Stimulated activated CD8-positive, alpha-beta memory T cell treated with anti-CD3 and anti-CD28 coated beads, Interleukin-4, amount 100 ng/mL, for 1 hour (primary cell): Measurements from ENCODE around the gene TBXAS1.

Source experiments
- DNase-seq, 2 donors: peaks; one replicate each; pipeline ENCODE4 v3.0.0-alpha.2; 2020; ENCODE audit warnings: low read depth in 2 of 2, low spot score in 1 of 2

The TBXAS1 gene

GRCh38 chr7:139854124-139854511, 25.1 kb downstream of the TBXAS1 start:
- no peak for DNase-seq

GRCh38 chr7:139854803-139855497, 25.9 kb downstream of the TBXAS1 start:
- DNase-seq: no peak

DNA sequence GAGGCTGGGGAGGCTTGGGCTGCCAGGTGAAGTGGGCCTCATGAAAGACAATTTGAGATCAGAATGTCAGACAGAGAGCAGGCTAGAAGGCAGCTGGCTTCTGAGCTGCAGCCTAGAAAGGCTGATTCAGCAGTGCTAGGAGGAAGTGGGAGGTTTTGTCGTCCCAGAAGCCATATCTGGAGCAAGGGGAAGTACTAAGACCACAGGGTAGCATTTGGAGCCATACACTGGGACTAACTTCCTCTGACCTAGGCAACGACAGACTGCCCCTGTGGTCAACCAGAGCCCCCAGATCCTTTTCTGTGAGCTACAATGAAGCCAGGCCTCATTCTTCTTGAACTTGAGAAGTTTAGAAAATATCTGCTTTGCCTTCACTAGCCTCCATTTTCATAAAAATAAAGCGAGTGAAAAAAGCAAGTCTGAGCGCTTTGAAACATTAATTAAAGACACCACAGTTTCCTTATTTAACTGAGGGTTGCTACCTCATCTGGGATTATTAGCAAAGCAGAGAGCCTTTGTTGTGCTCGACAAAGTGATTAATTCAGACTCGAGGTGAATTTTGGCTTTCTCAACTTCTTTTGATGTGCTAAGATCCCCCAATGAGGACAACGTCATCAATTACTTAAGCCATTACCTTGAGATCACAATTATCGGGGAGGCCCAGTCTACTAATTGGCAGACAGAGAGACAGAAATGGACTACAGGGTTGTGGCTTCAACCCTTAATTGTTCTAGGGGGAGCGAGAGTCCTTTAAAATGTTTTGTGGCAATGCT, 26.6 kb downstream of the TBXAS1 start:
- DNase-seq: no peak

- DNase-seq: no peak
These were observed 28.7 kb downstream of the TBXAS1 start for GRCh38 chr7:139857791-139858190.

GRCh38 chr7:139860090-139860775, 31.2 kb downstream of the TBXAS1 start:
- DNase-seq: no peak

- DNase-seq: no peak
These were observed 32.7 kb downstream of the TBXAS1 start for GRCh38 chr7:139861803-139862202.

- no peak for DNase-seq
These were observed 37.2 kb downstream of the TBXAS1 start for GRCh38 chr7:139866047-139866837.

DNA sequence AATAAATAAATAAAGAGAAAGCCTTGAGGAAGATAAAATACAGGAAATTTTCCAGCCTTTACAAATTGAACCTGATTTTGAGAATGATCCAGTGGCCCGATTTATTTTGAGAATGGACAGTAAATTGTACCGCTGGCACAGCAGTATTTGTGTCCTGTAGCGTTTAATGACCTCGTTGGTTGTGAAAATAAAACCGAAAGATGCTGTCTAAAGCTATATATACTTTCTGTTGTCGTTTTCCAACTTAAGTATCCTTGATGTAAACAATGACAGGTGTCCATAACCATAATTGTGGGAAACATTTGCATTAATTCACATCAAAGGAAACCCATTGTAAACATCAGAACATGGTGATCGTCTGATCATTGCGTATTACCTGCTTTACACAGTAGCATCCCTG, 38.8 kb downstream of the TBXAS1 start:
- DNase-seq: no peak

DNA sequence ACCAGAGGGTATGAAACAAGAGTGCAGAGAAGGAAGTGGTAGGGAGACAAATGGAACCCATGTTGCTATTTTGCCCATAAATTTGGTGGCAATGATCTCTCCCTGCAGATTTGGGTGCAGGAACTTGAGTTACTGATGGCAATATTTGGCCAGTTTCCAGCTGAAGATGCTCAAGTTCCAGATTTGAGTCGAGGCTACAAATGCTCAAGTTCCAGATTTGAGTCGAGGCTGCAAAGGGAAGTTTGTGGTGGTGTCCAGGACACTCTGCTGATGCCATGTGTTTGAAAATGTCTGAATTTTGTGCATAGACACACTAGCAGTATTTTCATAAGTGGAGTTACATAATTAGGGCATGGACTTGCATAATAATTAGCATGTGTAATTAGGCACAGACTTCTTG, 40.8 kb downstream of the TBXAS1 start:
- no peak for DNase-seq

DNA sequence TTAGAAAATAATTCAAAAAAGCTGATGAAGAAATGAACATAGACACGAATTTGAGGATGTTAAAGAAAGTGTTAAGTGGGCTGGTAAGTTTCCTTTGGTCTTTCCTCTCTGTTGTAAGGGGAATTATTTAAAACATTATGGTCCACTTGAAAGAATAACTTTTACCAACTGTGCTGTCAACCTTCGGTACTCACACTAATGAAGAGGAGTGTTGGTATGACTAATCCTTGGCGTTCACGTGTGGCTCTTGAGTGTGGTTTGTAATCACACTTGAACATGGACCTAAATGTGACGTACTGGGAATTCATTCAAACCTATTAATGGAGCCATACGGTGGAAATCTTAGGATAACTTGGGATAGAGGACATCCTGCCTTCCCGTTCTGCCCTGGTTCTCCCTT, 41.3 kb downstream of the TBXAS1 start:
- no peak for DNase-seq

GRCh38 chr7:139871331-139871730, 42.3 kb downstream of the TBXAS1 start:
- no peak for DNase-seq

- no peak for DNase-seq
These were observed 42.8 kb downstream of the TBXAS1 start for GRCh38 chr7:139871820-139872219.

- no peak for DNase-seq
These were observed 44.7 kb downstream of the TBXAS1 start for GRCh38 chr7:139873593-139874301.

DNA sequence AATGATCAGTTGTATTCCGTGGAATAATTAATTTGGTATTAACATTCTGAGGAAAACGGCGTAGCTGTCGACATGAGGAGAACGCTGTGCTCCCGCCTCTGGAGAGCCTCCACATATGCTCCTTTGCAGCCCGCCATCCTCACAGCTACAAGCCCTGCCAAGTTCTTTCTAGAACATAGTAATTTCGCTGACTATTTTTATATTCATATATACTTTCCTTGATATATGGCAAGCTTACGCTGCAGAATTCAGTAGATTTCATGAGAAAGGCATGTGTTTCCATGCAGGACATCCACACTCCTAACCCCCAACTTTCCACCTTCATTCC, 45.2 kb downstream of the TBXAS1 start:
- DNase-seq: no peak

GRCh38 chr7:139875821-139876241, 46.8 kb downstream of the TBXAS1 start:
- DNase-seq: no peak

GRCh38 chr7:139876622-139877283, 47.7 kb downstream of the TBXAS1 start:
- no peak for DNase-seq

DNA sequence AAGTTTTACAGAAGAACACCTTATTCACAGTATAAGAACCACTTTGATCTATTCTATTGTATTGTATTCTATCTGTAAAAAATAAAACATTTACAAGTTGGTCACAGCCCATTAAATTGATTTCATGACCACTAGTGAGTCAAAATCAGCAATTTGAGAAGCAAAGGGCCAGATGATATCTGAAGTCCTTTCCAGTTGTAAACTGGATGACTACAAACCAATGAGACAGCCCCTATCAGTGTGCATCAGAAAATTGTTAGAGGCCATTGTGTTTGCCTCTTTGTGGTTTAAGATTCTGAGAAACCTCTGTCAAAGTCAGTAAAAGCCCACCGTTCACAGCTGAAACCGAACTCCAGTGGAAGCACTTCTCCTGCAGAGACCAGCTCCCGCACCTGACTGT, 54.8 kb downstream of the TBXAS1 start:
- no peak for DNase-seq

GRCh38 chr7:139884441-139884840, 55.4 kb downstream of the TBXAS1 start:
- DNase-seq: no peak

DNA sequence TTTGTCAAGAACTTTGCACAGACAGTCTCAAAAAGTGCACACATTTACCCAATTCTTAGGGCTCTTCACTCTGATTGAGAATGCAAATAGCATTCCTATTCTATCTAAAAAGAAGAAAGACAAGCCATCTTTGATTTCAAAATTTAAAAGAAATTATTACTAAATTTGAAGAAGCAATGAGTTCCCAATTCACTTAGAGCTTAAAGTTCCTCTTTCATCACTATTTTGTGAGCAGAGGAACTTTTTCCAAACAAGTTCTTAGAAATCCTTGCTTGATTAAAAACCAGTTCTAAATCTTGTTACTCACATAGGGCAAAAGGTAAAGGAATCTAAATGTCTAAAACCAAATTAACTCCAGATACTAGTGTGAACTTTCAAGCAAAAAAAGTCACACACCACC, 56.4 kb downstream of the TBXAS1 start:
- no peak for DNase-seq

DNA sequence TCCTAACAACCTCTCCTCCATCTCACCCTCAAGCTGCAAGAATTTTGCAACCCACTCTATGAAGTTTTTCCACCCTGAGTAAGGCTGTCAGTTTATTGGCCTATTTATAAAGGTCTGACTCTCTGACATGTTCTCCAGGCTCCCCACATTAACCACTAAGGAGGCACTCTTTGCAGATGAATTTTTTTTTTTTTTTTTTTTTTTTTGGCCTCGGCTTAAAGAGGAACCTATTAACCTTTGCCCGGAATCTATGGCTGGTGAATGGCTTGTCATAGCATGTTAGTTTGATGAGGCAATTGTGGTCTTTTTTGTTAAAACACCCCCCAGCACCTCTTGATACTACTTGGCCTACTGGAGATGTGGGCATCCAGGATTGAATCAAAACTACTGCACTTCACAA, 57.1 kb downstream of the TBXAS1 start:
- no peak for DNase-seq
